Transverse colon (tissue), 4 donors: ENCODE results near the gene GPR83.

Experiments
- POLR2AphosphoS5 ChIP-seq, 3 donors: sonication (generic); formaldehyde crosslinking; IDR thresholded peaks; one replicate each; pipeline ENCODE4 v1.6.1; 2016; ENCODE audit warnings: antibody characterized with exemption in 3 of 3
- TF ChIP-seq, protein P1 (sequence below), 5 experiments: fragments of 200-600 bp in 3 of 5; fragments of 450-650 bp in 2 of 5; sonication (generic) in 3 of 5; IDR thresholded peaks; 1 replicate in 2 of 5; 2 replicates in 3 of 5; pipeline ENCODE4 v1.5.1; 2016 to 2017; ENCODE audit warnings: antibody characterized with exemption in 5 of 5, inconsistent platforms in 3 of 5, mild to moderate bottlenecking in 2 of 5, moderate library complexity in 1 of 5

DNA sequence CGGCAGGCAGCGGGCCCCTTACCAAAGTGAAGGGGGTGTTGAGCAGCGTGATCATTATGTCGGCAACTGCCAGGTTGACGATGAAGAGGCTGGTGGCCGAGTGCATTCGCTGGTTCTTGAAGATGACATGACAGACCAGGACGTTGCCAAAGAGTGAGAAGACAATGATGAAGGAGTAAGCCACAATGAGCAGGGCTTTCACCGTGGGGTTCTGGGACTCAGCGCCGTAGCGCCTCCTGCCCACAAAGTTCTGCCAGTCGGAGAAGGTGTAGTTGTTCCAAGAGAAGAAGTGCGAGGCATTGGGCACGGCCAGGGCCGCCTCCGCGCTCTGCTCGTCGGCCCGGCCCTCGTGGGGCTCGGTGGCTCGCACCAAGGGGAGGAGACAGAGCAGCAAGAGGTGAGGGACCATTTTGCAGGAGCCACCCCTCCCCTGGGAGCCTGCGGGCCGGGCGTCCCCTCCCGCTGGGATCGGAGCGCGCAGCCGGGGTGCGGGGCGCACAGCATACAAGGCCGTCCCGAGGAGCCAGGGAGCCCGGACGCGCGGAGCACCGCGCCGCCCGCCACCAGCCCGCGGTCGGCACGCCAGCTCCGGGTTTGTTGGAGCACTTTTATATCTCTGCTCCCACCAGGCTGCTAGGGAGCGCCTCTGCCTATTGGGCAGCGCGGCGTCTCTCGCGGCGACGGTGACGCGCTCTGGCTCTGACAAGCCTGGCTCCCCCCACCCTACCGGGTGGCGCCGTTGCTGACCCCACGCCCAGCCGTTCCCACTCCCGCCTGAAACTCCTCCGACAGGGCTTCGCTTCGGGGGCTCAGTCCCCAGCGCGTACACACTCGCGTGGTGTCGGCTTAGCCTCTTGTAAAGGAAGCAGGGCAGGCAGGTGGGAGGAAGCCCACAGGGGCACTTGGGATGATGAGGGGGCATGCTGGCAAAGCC is at the start of gene GPR83:
- TF ChIP-seq, protein P1, sequence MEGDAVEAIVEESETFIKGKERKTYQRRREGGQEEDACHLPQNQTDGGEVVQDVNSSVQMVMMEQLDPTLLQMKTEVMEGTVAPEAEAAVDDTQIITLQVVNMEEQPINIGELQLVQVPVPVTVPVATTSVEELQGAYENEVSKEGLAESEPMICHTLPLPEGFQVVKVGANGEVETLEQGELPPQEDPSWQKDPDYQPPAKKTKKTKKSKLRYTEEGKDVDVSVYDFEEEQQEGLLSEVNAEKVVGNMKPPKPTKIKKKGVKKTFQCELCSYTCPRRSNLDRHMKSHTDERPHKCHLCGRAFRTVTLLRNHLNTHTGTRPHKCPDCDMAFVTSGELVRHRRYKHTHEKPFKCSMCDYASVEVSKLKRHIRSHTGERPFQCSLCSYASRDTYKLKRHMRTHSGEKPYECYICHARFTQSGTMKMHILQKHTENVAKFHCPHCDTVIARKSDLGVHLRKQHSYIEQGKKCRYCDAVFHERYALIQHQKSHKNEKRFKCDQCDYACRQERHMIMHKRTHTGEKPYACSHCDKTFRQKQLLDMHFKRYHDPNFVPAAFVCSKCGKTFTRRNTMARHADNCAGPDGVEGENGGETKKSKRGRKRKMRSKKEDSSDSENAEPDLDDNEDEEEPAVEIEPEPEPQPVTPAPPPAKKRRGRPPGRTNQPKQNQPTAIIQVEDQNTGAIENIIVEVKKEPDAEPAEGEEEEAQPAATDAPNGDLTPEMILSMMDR (IDR thresholded peaks at IDR 0.05) = no peak
- no peak for TF ChIP-seq POLR2AphosphoS5 (IDR thresholded peaks at IDR 0.05)
